Measurements from ENCODE around the gene GRIA1. TPM values are rescaled to one million over a fixed set of nuclear protein-coding genes. Genes with fewer than 3 reads are reported as not detected.

GRIA1 gene
- total RNA-seq, 3 donors from 2014 or later: 0.33 to 0.88 TPM; not detected in 1

- no peaks in the 10 kb centered on the region for H3K36me3 ChIP-seq
- no peaks in the 10 kb centered on the region for H3K9me3 ChIP-seq
- no peaks in the 10 kb centered on the region for H3K4me1 ChIP-seq
- no peak for DNase-seq (ENCODE audit: low spot score in 2 of 2)
- no peaks in the 10 kb centered on the region for H3K27me3 ChIP-seq
- no peak overlapping the region for H3K27ac ChIP-seq
- TF ChIP-seq POLR2A (IDR thresholded peaks at IDR 0.05) (no peak), CTCF (IDR thresholded peaks at IDR 0.05) (no peak), POLR2AphosphoS5 (IDR thresholded peaks at IDR 0.05) (no peak)
- H3K4me3 ChIP-seq: no peak overlapping the region
- intact Hi-C loops (cut with DNase I; ENCODE audit: low total_unique reads): loop anchor here (10.0 kb wide), 1 partner anchor 232 kb away; no protein-coding TSS in a partner anchor
Measured at GRCh38 chr5:153456993-153457392, 33.5 kb upstream of the GRIA1 start.

GRCh38 chr5:153458268-153458667, 32.2 kb upstream of the GRIA1 start:
- Histone ChIP-seq H3K4me3 (no peak overlapping the region), H3K27ac (no peak overlapping the region), H3K36me3 (no peaks in the 10 kb centered on the region), H3K27me3 (no peaks in the 10 kb centered on the region), H3K9me3 (no peaks in the 10 kb centered on the region), H3K4me1 (no peaks in the 10 kb centered on the region)
- no peak for TF ChIP-seq CTCF (IDR thresholded peaks at IDR 0.05)
- TF ChIP-seq POLR2AphosphoS5 (IDR thresholded peaks at IDR 0.05): no peak
- TF ChIP-seq POLR2A (IDR thresholded peaks at IDR 0.05): no peak
- intact Hi-C loops (cut with DNase I; ENCODE audit: low total_unique reads): loop anchor here (10.0 kb wide), 1 partner anchor 233 kb away; no protein-coding TSS in a partner anchor
- no peak for DNase-seq (ENCODE audit: low spot score in 2 of 2)

- Histone ChIP-seq H3K9me3 (no peaks in the 10 kb centered on the region), H3K4me1 (no peaks in the 10 kb centered on the region), H3K27me3 (no peaks in the 10 kb centered on the region), H3K4me3 (no peak overlapping the region), H3K36me3 (no peaks in the 10 kb centered on the region), H3K27ac (no peak overlapping the region)
- TF ChIP-seq CTCF (IDR thresholded peaks at IDR 0.05) (no peak), POLR2A (IDR thresholded peaks at IDR 0.05) (no peak), POLR2AphosphoS5 (IDR thresholded peaks at IDR 0.05) (no peak)
- DNase-seq (ENCODE audit: low spot score in 2 of 2): no peak
- intact Hi-C loops (cut with DNase I; ENCODE audit: low total_unique reads): loop anchor here (10.0 kb wide), 1 partner anchor 234 kb away; no protein-coding TSS in a partner anchor
Measured at GRCh38 chr5:153459051-153459743, 31.3 kb upstream of the GRIA1 start.

- H3K9me3 ChIP-seq: no peaks in the 10 kb centered on the region
- no peak for DNase-seq (ENCODE audit: low spot score in 2 of 2)
- H3K4me1 ChIP-seq: no peaks in the 10 kb centered on the region
- H3K4me3 ChIP-seq: no peak overlapping the region
- intact Hi-C loops (cut with DNase I; ENCODE audit: low total_unique reads): no loop called here
- TF ChIP-seq POLR2AphosphoS5 (IDR thresholded peaks at IDR 0.05) (no peak), CTCF (IDR thresholded peaks at IDR 0.05) (no peak)
- no peak overlapping the region for H3K27ac ChIP-seq
- no peaks in the 10 kb centered on the region for H3K36me3 ChIP-seq
- no peaks in the 10 kb centered on the region for H3K27me3 ChIP-seq
Measured at GRCh38 chr5:153460421-153460820, 30.0 kb upstream of the GRIA1 start.

GRCh38 chr5:153461341-153461740, 29.1 kb upstream of the GRIA1 start:
- no peak for TF ChIP-seq POLR2AphosphoS5 (IDR thresholded peaks at IDR 0.05)
- no peak for TF ChIP-seq POLR2A (IDR thresholded peaks at IDR 0.05)
- TF ChIP-seq CTCF (IDR thresholded peaks at IDR 0.05): no peak
- intact Hi-C loops (cut with DNase I; ENCODE audit: low total_unique reads): no loop called here

More at GRCh38 chr5:153461341-153461740, 29.1 kb upstream of the GRIA1 start:
- Histone ChIP-seq H3K36me3 (no peaks in the 10 kb centered on the region), H3K27me3 (no peaks in the 10 kb centered on the region), H3K4me3 (no peak overlapping the region), H3K9me3 (no peaks in the 10 kb centered on the region), H3K4me1 (no peaks in the 10 kb centered on the region), H3K27ac (no peak overlapping the region)
- no peak for DNase-seq (ENCODE audit: low spot score in 2 of 2)

Data from breast epithelium (tissue), 4 donors.